Measurements from ENCODE around the gene TELO2.
"Not testable (repeated sequence)": the region's sequence is repeated elsewhere in the genome, so short reads cannot be mapped to it uniquely, and the experiment has no call there.

TELO2 gene

GRCh38 chr16:1468426-1468810 lies 24.7 kb upstream of the TELO2 start:
- Histone ChIP-seq H3K4me3 (IDR thresholded peaks at IDR 0.05; ENCODE audit: insufficient read depth, low read depth, low read length) (no peak overlapping the region), H3K4me2 (no peak overlapping the region), H3K27me3 (ENCODE audit: insufficient read depth, low read depth) (no peaks in the 10 kb centered on the region), H3K4me1 (ENCODE audit: low read depth, poor library complexity, severe bottlenecking) (peaks cover 5% of the 10 kb centered on the region), H3K27ac (no peak overlapping the region), H3K36me3 (ENCODE audit: insufficient read depth) (no peaks in the 10 kb centered on the region), H3K79me2 (ENCODE audit: insufficient read depth, low read depth) (peaks cover 2% of the 10 kb centered on the region; the same call in 1 of the 2 replicates), H4K20me1 (ENCODE audit: insufficient read depth) (no peaks in the 10 kb centered on the region), H2AFZ (ENCODE audit: low read depth) (no peak overlapping the region), H3K9ac (no peak overlapping the region)
- TF ChIP-seq CTCF (conservative IDR thresholded peaks at IDR 0.05; ENCODE audit: low read depth, low read length), result no peak

GRCh38 chr16:1469141-1469540 lies 24.0 kb upstream of the TELO2 start:
- H3K4me2 ChIP-seq; H3K4me3 ChIP-seq (IDR thresholded peaks at IDR 0.05; ENCODE audit: insufficient read depth, low read depth, low read length); H3K79me2 ChIP-seq (ENCODE audit: insufficient read depth, low read depth); H3K27ac ChIP-seq; H3K27me3 ChIP-seq (ENCODE audit: insufficient read depth, low read depth); H3K36me3 ChIP-seq (ENCODE audit: insufficient read depth); H2AFZ ChIP-seq (ENCODE audit: low read depth); H4K20me1 ChIP-seq (ENCODE audit: insufficient read depth); H3K9ac ChIP-seq: not testable (repeated sequence)
- peaks cover 12% of the 10 kb centered on the region for H3K4me1 ChIP-seq (ENCODE audit: low read depth, poor library complexity, severe bottlenecking)

GRCh38 chr16:1469693-1470201 lies 23.4 kb upstream of the TELO2 start:
- Histone ChIP-seq H3K4me2 (no peak overlapping the region), H3K4me3 (IDR thresholded peaks at IDR 0.05; ENCODE audit: insufficient read depth, low read depth, low read length) (no peak overlapping the region), H3K36me3 (ENCODE audit: insufficient read depth) (no peaks in the 10 kb centered on the region), H3K79me2 (ENCODE audit: insufficient read depth, low read depth) (peaks cover 12% of the 10 kb centered on the region; the same call in 1 of the 2 replicates), H2AFZ (ENCODE audit: low read depth) (no peak overlapping the region), H3K4me1 (ENCODE audit: low read depth, poor library complexity, severe bottlenecking) (peaks cover 14% of the 10 kb centered on the region), H3K9ac (no peak overlapping the region), H3K27me3 (ENCODE audit: insufficient read depth, low read depth) (no peaks in the 10 kb centered on the region), H4K20me1 (ENCODE audit: insufficient read depth) (no peaks in the 10 kb centered on the region), H3K27ac (no peak overlapping the region)
- TF ChIP-seq CTCF (conservative IDR thresholded peaks at IDR 0.05; ENCODE audit: low read depth, low read length), result no peak

- no peaks in the 10 kb centered on the region for H4K20me1 ChIP-seq (ENCODE audit: insufficient read depth)
- H3K79me2 ChIP-seq (ENCODE audit: insufficient read depth, low read depth), result peaks cover 12% of the 10 kb centered on the region; the same call in 1 of the 2 replicates
- H3K4me2 ChIP-seq, result no peak overlapping the region
- H3K9ac ChIP-seq, result no peak overlapping the region
- H3K4me3 ChIP-seq (IDR thresholded peaks at IDR 0.05; ENCODE audit: insufficient read depth, low read depth, low read length), result no peak overlapping the region
- H3K36me3 ChIP-seq (ENCODE audit: insufficient read depth), result no peaks in the 10 kb centered on the region
- no peaks in the 10 kb centered on the region for H3K27me3 ChIP-seq (ENCODE audit: insufficient read depth, low read depth)
- H2AFZ ChIP-seq (ENCODE audit: low read depth), result no peak overlapping the region
- peaks cover 14% of the 10 kb centered on the region for H3K4me1 ChIP-seq (ENCODE audit: low read depth, poor library complexity, severe bottlenecking)
- H3K27ac ChIP-seq, result no peak overlapping the region
- no peak for TF ChIP-seq CTCF (conservative IDR thresholded peaks at IDR 0.05; ENCODE audit: low read depth, low read length)
Observed at GRCh38 chr16:1470481-1471251, 22.5 kb upstream of the TELO2 start.

- H3K27ac ChIP-seq, result no peak overlapping the region
- H3K4me2 ChIP-seq, result no peak overlapping the region
- peaks cover 16% of the 10 kb centered on the region for H3K4me1 ChIP-seq (ENCODE audit: low read depth, poor library complexity, severe bottlenecking)
- H3K4me3 ChIP-seq (IDR thresholded peaks at IDR 0.05; ENCODE audit: insufficient read depth, low read depth, low read length), result no peak overlapping the region
- TF ChIP-seq CTCF (conservative IDR thresholded peaks at IDR 0.05; ENCODE audit: low read depth, low read length), result no peak
- H3K36me3 ChIP-seq (ENCODE audit: insufficient read depth), result no peaks in the 10 kb centered on the region
- no peaks in the 10 kb centered on the region for H3K27me3 ChIP-seq (ENCODE audit: insufficient read depth, low read depth)
- H3K79me2 ChIP-seq (ENCODE audit: insufficient read depth, low read depth), result peaks cover 12% of the 10 kb centered on the region; the same call in 1 of the 2 replicates
- H4K20me1 ChIP-seq (ENCODE audit: insufficient read depth), result no peaks in the 10 kb centered on the region
- H3K9ac ChIP-seq, result no peak overlapping the region
- no peak overlapping the region for H2AFZ ChIP-seq (ENCODE audit: low read depth)
Observed at GRCh38 chr16:1471569-1472194, 21.5 kb upstream of the TELO2 start.
